ENCODE results near the gene ESRRA.
A peak's percentile ranks its signal among the peaks of the same experiment; 100 is the strongest.

The ESRRA gene

GRCh38 chr11:64334764-64335735 lies 29.7 kb downstream of the ESRRA start:
- peak; percentile 99 for DNase-seq

DNA sequence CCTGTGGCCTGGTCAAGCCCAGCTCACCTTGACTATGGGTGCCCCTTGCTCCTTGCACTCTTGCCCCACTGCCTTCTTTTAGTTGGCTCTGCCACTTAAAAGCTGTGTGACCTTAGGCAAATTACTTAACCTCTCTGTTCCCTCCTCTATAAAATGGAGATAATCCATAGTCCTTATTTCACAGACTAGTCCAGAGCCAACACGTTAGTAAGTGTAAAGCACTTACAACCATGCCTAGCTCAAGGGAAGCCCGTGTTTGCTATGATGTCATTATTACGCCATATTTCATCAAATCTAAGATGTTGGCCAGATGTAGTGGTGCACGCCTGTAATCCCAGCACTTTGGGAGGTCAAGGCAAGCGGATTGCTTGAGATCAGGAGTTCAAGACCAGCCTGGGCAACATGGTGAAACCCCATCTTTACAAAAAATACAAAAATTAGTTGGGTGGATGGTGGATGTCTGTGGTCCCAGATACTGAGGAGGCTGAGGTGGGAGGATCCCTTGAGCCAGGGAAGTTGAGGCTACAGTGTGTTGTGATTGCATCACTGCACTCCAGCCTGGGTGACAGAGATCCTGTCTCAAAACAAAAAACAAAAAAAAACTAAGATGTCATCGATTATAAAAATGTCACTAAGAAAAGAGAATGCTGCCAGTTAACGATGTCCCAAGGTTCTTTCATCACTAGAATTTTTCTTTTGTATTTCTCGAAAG lies 32.4 kb downstream of the ESRRA start:
- no peak for DNase-seq

GRCh38 chr11:64338716-64339115 lies 33.4 kb downstream of the ESRRA start:
- DNase-seq, result no peak

- DNase-seq, result no peak
Observed at GRCh38 chr11:64339286-64339685, 34.0 kb downstream of the ESRRA start.

DNA sequence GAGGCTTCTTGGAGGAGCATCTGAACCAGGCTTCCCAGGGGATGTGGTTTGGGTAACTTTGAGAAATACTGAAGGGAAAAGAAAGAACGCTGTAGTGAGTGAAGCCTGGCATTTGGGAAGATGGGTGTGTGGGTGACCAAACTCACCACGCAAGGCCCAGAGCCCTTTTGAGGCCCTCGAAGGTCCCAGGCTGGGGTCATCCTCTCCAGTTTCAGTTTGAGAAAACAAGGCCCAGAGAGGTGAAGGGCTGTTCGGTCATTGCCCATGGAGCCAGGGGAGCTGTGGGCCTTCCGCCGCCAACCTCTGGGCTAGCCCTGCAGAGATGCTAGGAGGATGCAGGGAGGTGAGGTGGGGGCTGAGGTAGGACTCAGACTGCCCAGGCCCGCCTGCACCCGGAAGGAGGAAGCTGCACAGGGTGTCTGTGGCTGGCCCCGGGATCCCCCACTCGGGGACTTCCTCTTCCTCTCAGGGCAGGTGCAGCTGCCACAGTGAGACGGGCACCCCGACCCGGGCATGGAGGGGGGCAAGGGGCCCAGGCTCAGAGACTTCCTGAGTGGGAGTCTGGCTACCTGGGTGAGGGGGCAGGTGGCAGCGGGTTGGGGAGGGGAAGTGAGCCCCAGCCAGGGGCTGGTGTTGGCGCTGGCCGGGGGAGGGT lies 34.6 kb downstream of the ESRRA start, which contains the start of gene CCDC88B:
TSS of gene CCDC88B (plus strand) at position 451 of the 655 bp plus-strand sequence. CDS start at position 514, 63 bp downstream.
- DNase-seq, result no peak

DNA sequence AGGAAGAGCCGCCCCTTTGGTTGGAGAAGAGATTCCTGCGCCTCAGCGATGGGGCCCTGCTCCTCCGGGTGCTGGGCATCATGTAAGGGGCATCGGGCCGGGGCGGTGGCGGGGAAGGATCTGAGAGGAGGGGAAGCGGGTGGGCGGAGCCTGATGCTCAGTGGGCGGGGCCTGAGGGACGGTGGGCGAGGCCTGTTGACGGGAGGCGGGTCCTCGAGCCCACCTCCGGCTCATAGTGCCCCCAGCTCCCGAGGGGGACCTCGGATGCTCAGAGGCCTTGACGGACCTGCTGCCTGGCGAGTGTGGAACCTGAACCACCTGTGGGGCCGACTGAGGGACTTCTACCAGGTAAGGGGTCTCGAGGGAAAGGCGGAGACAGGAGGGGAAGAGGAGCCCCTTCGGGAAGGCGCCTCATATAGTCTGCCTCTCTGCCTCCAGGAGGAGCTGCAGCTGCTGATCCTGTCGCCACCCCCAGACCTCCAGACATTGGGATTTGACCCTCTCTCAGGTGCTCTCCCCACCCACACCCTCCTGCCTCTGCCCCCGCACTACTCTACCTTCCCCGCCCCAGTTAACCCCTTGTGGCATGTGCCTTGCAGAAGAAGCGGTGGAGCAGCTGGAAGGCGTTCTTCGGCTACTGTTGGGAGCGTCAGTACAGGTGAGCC lies 35.5 kb downstream of the ESRRA start:
- no peak for DNase-seq

DNA sequence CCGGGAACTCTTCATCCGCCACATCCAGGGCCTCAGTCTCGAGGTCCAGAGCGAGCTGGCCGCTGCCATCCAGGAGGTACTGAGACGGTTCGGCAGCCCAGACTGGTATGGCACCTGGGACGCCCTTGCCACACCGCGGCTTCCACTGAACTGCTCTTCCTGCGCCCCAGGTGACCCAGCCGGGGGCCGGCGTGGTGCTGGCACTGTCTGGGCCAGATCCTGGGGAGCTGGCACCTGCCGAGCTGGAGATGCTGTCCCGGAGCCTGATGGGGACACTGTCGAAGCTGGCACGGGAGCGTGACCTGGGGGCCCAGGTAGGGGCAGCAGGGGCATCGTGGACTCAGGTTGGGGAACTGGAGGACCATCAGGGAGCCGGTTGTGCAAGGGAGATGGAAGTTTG lies 36.1 kb downstream of the ESRRA start:
- no peak for DNase-seq

- DNase-seq, result peak; percentile 89
Observed at GRCh38 chr11:64341851-64342791, 36.8 kb downstream of the ESRRA start.

DNA sequence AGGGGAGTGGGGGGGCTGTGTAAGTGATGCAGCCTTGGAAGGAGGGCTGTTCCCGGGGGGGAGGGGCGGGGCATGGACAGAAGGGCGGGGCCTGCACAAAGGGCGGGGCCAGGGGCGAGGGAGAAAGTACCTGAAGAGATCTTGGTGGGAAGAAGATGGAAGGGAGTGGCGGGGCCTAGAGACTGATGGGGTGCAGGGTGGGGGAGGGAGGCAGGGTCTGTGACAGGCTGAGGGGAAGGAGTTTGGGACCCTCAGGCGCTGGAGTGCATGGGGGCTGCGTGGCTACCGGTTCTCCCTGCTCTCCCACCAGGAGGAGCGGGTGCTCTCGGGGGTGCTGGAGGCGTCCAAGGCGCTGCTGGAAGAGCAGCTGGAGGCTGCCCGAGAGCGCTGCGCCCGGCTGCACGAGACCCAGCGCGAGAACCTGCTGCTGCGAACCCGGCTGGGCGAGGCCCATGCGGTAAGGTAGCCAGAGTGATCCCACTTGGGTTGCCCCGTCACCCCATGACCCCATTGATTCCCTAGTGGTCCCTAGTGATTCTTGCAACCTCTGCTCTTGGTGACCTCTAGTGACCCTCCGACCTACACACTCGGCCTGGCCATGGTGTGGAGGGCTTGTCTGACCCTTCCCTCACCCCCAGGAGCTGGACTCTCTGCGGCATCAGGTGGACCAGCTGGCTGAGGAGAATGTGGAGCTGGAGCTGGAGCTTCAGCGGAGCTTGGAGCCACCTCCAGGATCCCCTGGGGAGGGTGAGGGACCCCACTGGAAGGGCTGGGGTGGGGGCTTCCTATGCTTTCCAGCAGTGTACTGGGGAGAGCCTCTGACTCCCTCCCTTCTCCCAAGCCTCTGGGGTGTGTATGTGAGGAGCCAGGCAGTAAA lies 37.8 kb downstream of the ESRRA start:
- DNase-seq, result no peak

GRCh38 chr11:64343767-64344559 lies 38.6 kb downstream of the ESRRA start:
- no peak for DNase-seq

DNA sequence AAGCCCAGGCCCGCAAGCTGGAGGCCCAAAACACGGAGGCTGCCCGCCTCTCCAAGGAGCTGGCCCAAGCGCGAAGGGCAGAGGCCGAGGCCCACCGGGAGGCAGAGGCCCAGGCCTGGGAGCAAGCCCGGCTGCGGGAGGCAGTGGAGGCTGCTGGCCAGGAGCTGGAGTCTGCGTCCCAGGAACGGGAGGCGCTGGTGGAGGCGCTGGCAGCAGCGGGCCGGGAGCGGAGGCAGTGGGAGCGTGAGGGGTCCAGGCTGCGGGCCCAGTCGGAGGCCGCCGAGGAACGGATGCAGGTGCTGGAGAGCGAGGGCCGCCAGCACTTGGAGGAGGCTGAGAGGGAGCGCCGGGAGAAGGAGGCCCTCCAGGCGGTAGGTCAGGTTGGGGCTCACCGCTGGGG lies 39.5 kb downstream of the ESRRA start:
- no peak for DNase-seq

DNA sequence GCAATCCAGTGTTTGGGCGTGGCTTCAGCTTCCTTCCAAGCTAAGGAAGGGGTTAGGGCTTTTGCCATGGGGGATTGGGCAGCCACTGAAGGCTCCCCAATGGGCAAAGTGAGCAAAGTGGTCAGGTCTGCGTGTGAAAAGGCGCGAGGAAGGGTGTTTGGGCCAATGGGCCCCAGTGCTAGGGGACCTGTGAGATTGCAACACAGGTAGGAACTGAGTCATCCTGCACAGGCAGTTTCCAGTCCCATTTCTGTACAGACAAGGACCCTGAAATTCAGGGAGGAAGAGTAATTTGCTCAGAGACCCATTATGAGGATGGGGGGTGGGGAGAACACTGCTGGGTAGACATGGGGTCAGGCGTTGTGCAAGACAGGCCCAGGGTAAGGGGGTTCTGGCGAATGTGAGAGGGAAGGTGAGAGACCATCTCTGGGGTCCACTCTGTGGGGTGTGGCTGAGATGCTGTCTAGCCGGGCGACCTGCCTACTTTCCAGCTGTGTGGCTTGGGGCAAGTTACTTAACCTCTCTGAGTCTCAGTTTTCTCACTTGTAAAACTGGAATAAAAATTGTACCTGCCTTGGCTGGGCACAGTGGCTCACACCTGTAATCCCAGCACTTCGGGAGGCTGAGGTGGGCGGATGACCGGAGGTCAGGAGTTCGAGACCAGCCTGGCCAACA lies 42.0 kb downstream of the ESRRA start:
- no peak for DNase-seq

- no peak for DNase-seq
Observed at GRCh38 chr11:64348383-64349024, 43.2 kb downstream of the ESRRA start.

GRCh38 chr11:64349025-64349387 lies 43.7 kb downstream of the ESRRA start:
- no peak for DNase-seq

- DNase-seq, result no peak
Observed at GRCh38 chr11:64349404-64349803, 44.1 kb downstream of the ESRRA start.

GRCh38 chr11:64351136-64351631 lies 45.9 kb downstream of the ESRRA start:
- no peak for DNase-seq

DNA sequence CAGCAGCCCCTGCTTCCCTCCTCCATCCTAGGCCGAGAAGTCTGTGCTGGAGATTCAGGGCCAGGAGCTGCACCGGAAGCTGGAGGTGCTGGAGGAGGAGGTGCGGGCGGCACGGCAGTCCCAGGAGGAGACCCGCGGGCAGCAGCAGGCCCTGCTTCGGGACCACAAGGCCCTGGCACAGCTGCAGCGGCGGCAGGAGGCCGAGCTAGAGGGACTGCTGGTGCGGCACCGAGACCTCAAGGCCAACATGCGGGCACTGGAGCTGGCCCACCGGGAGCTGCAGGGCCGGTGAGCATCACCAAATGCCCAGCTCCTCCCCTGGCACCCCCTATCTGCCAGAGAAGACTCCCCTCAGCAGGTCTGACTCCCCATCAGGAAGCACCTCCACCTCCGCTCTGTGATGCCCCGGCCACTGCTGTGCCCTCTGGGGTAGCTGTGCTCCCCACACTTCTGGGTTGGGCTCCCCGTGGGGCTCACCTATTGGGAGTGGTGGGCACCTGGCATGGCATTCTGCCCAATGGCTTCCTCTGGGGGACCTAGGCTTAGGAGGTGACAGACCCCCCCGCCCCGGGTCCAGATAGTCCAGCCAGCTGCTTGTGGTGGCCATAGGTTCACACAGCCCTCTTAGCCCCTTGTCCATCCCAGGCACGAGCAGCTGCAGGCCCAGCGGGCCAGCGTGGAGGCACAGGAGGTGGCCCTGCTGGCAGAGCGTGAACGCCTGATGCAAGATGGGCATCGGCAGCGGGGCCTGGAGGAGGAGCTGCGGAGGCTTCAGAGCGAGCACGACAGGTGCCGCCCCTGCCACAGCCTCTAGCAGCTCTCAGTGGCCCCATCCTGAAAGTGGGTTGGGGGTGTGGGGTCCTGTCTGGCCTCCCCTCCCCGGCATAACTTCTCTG lies 47.0 kb downstream of the ESRRA start:
- DNase-seq, result no peak
